UCSD-AML1 (cell line): ENCODE data around the gene SLC25A29.

ENCODE experiments used
- DNase-seq: peaks from one replicate; lab custom pipeline; 2025; ENCODE audit not compliant: unreplicated experiment; lab: John Stamatoyannopoulos, UW

Gene SLC25A29

GRCh38 chr14:100332071-100332639 is 25.9 kb upstream of the SLC25A29 start:
- no peak for DNase-seq

DNA sequence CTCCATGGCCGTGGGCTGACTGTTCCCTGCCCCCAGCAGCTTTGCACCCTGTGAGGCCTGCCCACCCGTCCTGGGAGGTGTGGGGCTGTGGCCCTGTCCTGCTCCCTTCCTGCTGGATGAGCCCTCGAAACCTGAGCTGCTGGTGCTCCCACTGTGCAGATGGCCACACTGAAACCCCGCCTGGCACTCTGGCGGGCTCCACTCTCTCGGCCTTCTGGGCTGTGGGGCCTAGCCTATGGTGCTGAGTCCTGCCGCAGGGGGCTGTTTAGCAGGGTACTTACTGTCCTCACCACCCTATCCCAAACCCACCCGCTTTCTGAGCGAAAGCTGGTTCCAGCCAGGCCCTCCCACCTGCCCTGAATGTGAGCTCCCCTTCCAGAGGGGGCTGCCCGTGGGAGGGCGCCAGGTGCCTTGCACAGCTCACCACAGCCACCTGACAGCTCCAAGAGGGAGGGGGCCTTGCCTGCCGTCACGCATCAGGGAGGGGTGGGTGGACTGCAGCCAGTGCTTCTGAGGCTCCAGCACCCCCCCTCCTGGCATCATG is 24.2 kb upstream of the SLC25A29 start:
- DNase-seq, result no peak

- DNase-seq, result no peak
Observed at GRCh38 chr14:100330007-100330344, 23.7 kb upstream of the SLC25A29 start.

DNA sequence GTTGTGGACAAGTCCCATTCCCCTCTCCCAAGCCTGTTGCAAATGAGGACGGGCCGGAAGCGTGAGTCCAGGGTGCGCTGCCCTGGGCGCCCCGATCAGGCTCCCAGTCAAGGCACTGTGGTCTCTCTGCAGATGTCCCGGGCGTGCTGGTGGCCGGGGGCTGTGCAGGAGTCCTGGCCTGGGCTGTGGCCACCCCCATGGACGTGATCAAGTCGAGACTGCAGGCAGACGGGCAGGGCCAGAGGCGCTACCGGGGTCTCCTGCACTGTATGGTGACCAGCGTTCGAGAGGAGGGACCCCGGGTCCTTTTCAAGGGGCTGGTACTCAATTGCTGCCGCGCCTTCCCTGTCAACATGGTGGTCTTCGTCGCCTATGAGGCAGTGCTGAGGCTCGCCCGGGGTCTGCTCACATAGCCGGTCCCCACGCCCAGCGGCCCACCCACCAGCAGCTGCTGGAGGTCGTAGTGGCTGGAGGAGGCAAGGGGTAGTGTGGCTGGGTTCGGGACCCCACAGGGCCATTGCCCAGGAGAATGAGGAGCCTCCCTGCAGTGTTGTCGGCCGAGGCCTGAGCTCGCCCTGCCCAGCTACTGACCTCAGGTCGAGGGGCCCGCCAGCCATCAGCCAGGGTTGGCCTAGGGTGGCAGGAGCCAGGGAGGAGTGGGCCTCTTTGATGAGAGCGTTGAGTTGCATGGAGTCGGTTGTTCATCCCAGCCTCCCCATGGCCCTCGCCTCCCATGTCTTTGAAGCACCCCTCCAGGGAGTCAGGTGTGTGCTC is 23.2 kb upstream of the SLC25A29 start:
- no peak for DNase-seq

GRCh38 chr14:100328495-100329163 is 22.4 kb upstream of the SLC25A29 start:
- no peak for DNase-seq

- DNase-seq, result no peak
Observed at GRCh38 chr14:100327128-100327527, 20.9 kb upstream of the SLC25A29 start.

DNA sequence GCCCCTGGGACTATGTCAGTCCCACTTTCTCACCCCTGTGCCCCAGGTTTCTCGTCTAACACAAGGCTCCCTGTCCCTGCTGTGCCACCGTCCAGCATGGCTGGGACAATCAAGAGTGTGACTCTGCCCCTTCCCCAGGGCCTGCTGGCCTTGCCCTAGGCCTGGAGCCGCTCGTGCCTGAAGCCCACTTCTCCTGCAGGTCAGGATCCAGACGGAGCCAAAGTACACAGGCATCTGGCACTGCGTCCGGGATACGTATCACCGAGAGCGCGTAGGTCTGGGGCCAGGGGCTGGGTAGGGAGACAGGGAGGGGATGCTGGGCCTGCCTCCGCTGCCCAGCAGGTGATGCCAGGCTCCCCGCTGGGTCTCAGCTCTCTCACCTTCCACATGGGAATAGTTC is 19.7 kb upstream of the SLC25A29 start:
- DNase-seq, result no peak

GRCh38 chr14:100325231-100325632 is 19.0 kb upstream of the SLC25A29 start:
- no peak for DNase-seq

GRCh38 chr14:100323942-100324307 is 17.7 kb upstream of the SLC25A29 start:
- no peak for DNase-seq

DNA sequence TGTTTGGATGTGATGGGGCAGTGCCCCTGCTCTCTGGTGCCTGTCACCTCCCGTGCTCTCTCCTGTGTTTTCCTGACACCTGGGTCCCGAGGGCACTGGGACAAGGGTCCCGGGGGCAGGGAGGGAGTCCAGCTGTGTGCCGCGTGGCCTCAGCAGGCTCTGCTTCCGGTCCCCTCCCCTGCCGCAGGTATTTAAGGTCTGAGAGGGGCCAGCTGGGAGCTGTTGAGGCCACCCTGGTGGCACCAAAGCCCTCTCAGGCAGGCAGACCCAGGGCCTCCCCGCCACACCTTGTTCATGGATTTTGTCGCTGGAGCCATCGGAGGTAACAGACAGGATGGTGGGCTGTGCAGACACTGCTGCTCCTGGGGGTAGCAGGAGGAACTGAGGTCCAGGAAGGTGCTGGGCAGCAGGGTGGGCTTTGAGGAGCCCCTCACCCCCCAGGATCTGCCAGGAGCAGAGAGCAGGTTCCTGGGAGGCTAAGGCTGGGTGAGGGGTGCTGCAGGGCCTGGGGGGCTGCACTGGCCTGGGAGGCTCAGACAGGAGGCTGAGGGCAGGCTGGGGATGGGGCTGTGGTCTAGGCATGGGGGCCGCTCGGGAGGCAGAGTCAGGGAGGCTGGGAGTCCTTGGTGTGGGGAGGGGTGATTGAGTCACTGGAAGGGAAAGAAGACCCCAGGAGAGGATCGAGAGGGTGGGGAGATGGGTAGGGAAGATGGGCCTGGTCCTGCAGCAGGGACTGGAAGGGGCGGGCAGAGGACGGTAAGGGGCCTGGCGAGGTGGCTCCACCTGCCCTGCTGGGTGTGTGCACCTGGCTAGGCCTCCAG is 17.1 kb upstream of the SLC25A29 start, which contains the start of gene SLC25A47:
SLC25A47 (plus strand) TSS at position 219 of the 821 bp plus-strand sequence; CDS start at position 295, 76 bp downstream.
- DNase-seq, result no peak

DNA sequence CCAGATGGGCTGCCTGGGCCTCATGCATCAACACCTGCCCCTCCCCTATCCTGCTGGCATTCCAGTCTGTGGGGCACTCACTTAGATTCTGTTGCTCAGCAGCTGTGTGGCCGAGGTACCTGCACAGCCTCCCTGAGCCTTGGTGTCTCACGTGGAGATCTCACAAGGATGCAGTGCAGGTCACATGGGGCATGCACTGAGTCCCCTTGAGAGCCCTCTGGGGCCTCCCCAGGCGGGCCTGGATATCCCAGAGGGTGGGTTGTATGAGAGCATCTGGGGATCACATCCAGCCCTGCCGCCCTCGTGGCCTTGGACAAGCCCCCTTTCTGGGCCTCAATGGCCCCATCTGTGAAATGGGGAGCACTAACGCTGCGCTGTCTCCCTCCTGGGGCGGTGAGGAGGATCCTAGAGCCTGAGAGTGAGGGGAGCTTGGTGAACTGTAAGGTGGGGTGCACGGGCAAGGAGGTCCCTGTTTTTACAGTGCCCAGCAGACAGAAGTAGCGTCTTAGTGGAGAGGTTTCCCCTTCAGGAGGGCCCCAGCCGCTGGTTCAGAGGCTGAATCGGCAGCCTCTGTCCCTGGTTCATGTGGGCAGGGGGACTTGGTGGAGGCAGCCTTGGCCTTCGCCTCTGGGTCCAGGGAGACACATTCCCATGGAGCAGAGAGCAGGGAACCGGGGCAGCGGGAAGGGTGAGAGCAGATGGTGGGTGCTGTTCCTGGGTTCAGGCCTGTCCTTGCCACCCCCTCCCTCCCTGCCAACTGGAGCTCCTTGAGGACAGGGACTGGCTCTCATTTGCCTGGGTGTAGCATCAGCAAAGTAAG is 16.1 kb upstream of the SLC25A29 start:
- no peak for DNase-seq

DNA sequence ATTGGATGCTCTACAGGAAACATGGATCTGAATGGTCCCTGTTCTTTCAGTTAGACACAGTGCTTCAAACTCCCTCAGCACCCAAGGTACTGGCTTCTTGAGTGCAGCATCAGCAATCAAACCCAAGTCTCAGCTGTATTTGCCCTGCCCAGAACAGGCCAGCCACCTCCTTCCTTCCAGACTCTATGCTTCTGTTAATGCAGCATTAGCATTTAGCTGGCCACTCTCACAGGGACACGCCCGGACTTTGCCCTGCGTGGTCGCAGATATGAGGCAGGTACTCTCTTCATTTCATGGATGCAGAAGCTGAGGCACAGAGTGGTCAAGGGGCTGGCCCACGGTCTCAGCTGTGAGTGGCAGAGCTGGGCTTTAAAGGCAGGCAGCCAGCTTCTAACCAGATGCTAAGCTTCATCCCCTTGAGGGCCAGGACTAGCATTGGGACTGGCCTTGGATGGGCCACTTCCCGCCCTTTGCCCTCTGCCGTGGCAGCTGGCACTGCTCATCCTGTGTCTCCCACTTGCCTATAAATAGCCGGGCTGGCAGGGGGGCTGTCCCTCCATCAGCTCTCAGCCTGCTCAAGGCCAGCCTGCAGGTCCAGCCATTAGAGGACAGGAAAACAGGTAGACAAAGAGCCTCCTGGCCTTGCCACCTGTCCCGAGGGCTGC is 15.4 kb upstream of the SLC25A29 start:
- DNase-seq, result no peak

- no peak for DNase-seq
Observed at GRCh38 chr14:100320157-100320856, 14.1 kb upstream of the SLC25A29 start.

GRCh38 chr14:100317912-100318808 is 11.9 kb upstream of the SLC25A29 start:
- peak; percentile 79 for DNase-seq

DNA sequence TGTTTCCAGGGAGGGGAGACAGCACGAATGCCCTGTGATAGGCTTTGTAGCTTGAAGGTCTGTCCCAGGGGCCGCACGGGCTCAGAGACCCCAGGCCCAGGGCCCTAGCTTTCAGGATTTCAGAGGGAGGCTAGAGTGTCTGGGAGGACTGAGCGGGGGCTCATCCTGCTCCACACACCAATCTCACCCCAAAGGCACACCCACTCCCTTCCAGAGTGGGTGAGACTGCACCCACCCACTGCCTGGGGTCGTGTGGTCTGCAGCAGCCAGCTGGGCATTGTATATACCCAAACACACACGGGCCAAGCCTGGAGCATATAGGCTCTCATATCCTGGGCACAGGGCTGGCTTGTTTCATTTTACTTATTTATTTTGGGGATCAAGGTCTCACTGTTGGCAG is 11.1 kb upstream of the SLC25A29 start:
- no peak for DNase-seq

- no peak for DNase-seq
Observed at GRCh38 chr14:100314724-100315123, 8.5 kb upstream of the SLC25A29 start.

- no peak for DNase-seq
Observed at GRCh38 chr14:100313464-100314230, 7.4 kb upstream of the SLC25A29 start.
